Activated naive CD4-positive, alpha-beta T cell treated with anti-CD3 and anti-CD28 coated beads for 36 hours (primary cell): Measurements from ENCODE around the gene SMPD2. TPM values are rescaled to one million over a fixed set of nuclear protein-coding genes. Genes with fewer than 3 reads are reported as not detected.

ENCODE experiments used
- CTCF ChIA-PET: fragments of 350-600 bp; sonication (Branson Sonifier 250); formaldehyde crosslinking; loops from one replicate; lab custom pipeline; 2021; ENCODE audit warnings: antibody characterized with exemption; lab: Charles Lee
- DNase-seq: peaks from one replicate; pipeline ENCODE4 v3.0.0-alpha.2; 2020
- H3K27ac Mint-ChIP-seq: one replicate; pipeline ENCODE4 v1.8.0; 2021; ENCODE audit warnings: mild to moderate bottlenecking, mixed read lengths
- H3K27me3 Mint-ChIP-seq: one replicate; pipeline ENCODE4 v1.8.0; 2021; ENCODE audit warnings: low read depth, mixed read lengths
- H3K36me3 Mint-ChIP-seq: one replicate; pipeline ENCODE4 v1.8.0; 2021; ENCODE audit warnings: low read depth, mixed read lengths
- H3K4me1 Mint-ChIP-seq: one replicate; pipeline ENCODE4 v1.8.0; 2021; ENCODE audit warnings: low read depth, mixed read lengths
- H3K4me3 Mint-ChIP-seq: one replicate; pipeline ENCODE4 v1.8.0; 2021; ENCODE audit warnings: mild to moderate bottlenecking, moderate library complexity, mixed read lengths
- H3K9me3 Mint-ChIP-seq: one replicate; pipeline ENCODE4 v1.8.0; 2021; ENCODE audit warnings: mixed read lengths
- intact Hi-C: fragments of 100-400 bp; cut with micrococcal nuclease; formaldehyde crosslinking; loops from one replicate; pipeline ENCODE4 v1.15.1; 2023
- total RNA-seq, 2 experiments: library from RNA; stranded (reverse); gene quantifications; one replicate each; pipeline ENCODE4 v1.2.3, GENCODE V29; 2021

The SMPD2 gene
- total RNA-seq, 2 experiments from 2014 or later: 9.4 to 9.7 TPM

DNA sequence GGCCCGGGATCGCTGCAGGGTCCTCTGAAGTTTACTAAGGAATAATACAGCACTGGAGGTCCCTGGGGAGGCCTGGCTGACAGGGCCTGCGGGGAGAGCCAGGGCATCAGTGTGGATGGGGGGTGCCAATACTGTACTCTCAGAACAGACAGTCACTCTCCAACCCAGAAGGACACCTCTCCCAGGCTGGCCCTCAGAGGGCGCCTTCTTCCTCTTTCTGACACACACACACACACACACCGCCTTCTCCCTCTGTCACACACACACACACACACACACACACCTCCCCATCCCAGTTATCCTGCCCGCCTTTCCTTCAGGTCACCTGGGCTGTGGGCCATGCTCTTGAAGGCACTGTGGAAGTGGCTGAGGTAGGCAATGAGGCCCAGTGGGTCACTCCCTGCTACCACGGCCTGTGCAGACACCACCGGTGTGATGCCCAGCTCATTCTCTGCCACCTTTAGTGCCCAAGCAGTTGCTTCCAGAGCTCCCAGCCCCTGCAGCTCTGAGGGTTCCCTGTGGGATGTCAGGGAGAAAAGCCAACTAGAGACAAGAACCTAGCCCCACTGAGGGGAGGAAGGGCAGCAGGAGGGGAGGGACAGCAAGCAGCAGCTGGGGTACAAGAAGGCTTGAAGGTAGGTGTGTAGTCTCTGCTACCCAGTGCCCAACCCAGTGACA, 7.5 kb downstream of the SMPD2 start:
- no peaks in the 10 kb centered on the region for H3K27me3 Mint-ChIP-seq
- peak overlapping the region; percentile 4 for H3K27ac Mint-ChIP-seq
- H3K9me3 Mint-ChIP-seq: no peaks in the 10 kb centered on the region
- H3K36me3 Mint-ChIP-seq: peaks cover 5% of the 10 kb centered on the region
- CTCF ChIA-PET: interaction anchor here (2.0 kb wide), 1 partner anchor 15 kb away, joined by 4 read pairs; no protein-coding TSS in a partner anchor
- peak; percentile 22 for DNase-seq
- no peak overlapping the region for H3K4me3 Mint-ChIP-seq
- intact Hi-C loops: no loop called here
- peaks cover 25% of the 10 kb centered on the region for H3K4me1 Mint-ChIP-seq

DNA sequence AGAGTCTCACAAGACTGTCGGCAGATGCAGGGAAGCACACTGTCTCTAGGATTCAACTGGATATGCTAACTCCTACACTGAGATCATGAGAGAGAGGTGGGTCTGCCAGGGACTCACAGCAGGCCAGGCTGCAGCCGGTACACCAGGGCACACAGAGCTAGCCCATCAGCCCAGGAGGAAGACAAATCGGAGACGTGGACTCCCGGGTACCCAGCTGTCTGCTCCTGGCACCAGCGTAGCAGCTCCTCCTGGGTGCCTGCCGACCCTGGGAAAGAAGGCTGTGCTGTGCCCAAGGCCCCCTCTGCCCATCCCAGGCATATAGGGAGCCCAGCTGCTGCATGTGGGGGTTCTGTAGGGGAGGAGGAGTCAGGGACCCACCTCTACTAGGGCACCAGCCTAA, 8.1 kb downstream of the SMPD2 start:
- Mint-ChIP-seq H3K36me3 (peaks cover 5% of the 10 kb centered on the region), H3K27me3 (no peaks in the 10 kb centered on the region), H3K4me3 (no peak overlapping the region), H3K9me3 (no peaks in the 10 kb centered on the region), H3K27ac (no peak overlapping the region), H3K4me1 (peaks cover 20% of the 10 kb centered on the region)
- CTCF ChIA-PET: interaction anchor here (2.0 kb wide), 1 partner anchor 15 kb away, joined by 4 read pairs; no protein-coding TSS in a partner anchor
- intact Hi-C loops: no loop called here
- DNase-seq: no peak

DNA sequence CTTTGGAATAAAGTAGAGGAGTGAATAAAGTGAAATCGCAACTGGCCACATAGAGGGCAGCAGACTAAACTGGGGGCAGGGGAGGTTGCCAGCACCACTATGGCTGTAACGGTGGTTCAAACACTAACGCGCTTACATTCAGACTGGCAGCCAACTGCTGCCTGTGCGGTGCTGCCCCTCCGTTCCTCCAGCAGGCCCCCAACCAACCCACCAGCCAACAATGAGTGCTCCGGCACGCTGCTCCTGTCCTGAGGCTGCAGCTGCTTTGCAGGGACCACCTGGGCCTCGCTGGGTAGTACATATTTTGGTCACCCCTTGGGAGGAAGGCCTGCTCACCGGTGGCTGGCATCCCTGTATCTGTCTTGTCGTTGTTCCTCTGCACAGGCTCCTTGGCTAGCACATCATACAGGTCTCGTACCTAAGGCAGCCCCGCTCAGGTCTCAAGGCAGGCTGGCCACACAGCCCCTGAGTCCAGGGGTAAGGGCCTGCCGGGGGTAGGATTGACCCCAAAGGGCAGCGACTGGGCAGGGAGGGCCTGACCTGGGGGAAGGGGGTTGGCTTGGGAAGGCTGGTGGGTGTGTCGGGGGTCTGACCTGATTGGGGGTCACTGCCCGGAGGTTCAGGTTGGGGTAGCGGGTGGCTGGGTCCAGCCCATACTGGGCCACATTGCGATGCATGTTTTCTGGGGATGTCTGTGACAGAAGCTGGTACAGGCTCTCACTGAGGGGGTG, 8.7 kb downstream of the SMPD2 start:
- no peak overlapping the region for H3K4me3 Mint-ChIP-seq
- peaks cover 5% of the 10 kb centered on the region for H3K36me3 Mint-ChIP-seq
- H3K9me3 Mint-ChIP-seq: no peaks in the 10 kb centered on the region
- peaks cover 25% of the 10 kb centered on the region for H3K4me1 Mint-ChIP-seq
- DNase-seq: no peak
- intact Hi-C loops: no loop called here
- CTCF ChIA-PET: no interaction called here
- H3K27ac Mint-ChIP-seq: no peak overlapping the region
- no peaks in the 10 kb centered on the region for H3K27me3 Mint-ChIP-seq

DNA sequence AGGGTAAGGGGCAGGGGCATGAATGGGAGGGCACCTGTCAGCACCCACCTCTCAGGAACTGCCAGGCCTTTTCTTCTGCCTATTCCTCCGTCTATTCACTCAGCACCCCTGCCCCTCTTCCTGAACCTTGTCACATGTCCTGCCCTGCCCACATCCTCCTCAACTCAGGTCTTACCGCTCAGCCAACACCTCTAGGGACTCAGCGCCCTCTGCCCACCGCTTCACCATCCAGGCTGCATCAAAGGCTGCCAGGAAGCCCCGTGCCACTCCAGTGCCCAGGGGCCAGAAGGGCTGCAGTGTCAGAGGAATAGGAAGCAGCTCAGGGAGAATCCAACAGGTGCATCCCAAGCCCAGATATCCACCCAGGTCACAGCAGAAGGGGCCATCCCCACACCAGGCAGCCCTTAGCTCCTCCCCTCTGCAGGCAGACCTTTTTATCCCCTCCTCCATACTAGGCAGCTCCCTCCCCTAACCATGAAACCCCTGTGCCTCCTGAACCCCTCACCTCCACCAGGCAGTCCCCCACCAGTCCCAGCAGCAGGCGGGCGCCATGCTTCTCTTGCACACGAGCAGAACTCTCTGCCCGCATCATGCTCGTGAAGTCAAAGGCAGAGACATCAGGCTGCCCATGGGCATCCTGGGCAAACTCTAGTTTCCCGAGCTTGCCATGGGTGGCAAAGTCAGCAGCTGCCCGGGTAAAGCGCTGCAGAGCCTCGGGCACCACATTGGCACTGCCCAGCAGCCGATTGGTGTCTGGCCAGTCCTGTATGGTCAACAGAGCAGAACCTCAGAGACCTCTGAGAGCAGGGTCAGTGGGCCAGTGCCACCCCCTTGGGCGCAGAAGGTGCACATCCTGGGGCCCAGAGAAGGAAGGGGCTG, 9.5 kb downstream of the SMPD2 start:
- Mint-ChIP-seq H3K9me3 (no peaks in the 10 kb centered on the region), H3K4me1 (peaks cover 31% of the 10 kb centered on the region), H3K36me3 (peaks cover 5% of the 10 kb centered on the region), H3K4me3 (no peak overlapping the region), H3K27me3 (no peaks in the 10 kb centered on the region), H3K27ac (no peak overlapping the region)
- intact Hi-C loops: loop anchor here (10.0 kb wide), 1 partner anchor 735 kb away; the partner anchor contains the start of gene CDC40
- DNase-seq: peak; percentile 59
- CTCF ChIA-PET: no interaction called here

DNA sequence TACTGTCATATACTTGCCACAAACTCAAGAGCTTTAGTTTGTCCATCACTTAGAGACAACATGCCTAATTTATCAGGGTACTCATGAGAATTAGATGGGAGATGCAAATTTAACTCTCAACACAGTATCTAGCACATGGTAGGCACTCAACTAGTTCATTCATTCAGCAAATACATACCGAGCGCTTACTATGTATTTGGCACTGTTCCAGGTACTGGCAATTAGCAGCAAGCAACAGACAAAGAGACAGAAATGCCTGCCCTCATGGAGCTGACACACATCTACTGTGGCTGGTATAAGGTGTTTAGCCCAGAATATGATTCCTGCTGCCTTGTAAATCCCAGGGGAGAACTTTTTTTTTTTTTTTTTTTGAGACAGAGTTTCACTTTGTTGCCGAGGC, 10.3 kb downstream of the SMPD2 start:
- no peak overlapping the region for H3K4me3 Mint-ChIP-seq
- DNase-seq: no peak
- peaks cover 33% of the 10 kb centered on the region for H3K4me1 Mint-ChIP-seq
- H3K27ac Mint-ChIP-seq: no peak overlapping the region
- intact Hi-C loops: loop anchor here (10.0 kb wide), 1 partner anchor 734 kb away; the partner anchor contains the start of gene CDC40
- H3K36me3 Mint-ChIP-seq: peaks cover 5% of the 10 kb centered on the region
- CTCF ChIA-PET: interaction anchor here (1.1 kb wide), 1 partner anchor 68 kb away, joined by 3 read pairs; no protein-coding TSS in a partner anchor
- H3K9me3 Mint-ChIP-seq: no peaks in the 10 kb centered on the region
- H3K27me3 Mint-ChIP-seq: no peaks in the 10 kb centered on the region

DNA sequence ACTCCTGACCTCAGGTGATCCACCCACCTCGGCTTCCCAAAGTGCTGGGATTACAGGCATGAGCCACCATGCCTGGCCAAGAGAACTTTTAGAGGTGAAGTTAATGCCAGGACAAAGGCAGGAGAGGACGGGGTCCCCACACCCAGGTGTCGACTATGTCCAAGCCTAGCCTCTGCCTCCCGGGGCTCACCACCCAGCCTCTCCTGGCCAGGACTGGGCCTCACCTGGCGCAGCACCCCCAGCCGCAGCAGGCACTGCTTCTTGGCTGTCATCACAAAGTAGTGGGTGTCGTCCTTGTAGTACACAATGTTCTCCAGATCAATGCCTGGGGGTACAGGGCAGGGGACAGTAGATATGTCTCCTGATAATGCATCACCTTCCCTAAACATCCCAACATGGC, 10.9 kb downstream of the SMPD2 start:
- H3K4me3 Mint-ChIP-seq: no peak overlapping the region
- H3K36me3 Mint-ChIP-seq: peaks cover 5% of the 10 kb centered on the region
- no peak for DNase-seq
- CTCF ChIA-PET: interaction anchor here (1.1 kb wide), 1 partner anchor 68 kb away, joined by 3 read pairs; no protein-coding TSS in a partner anchor
- no peaks in the 10 kb centered on the region for H3K27me3 Mint-ChIP-seq
- no peaks in the 10 kb centered on the region for H3K9me3 Mint-ChIP-seq
- peaks cover 35% of the 10 kb centered on the region for H3K4me1 Mint-ChIP-seq
- intact Hi-C loops: loop anchor here (10.0 kb wide), 1 partner anchor 733 kb away; the partner anchor contains the start of gene CDC40
- H3K27ac Mint-ChIP-seq: no peak overlapping the region

DNA sequence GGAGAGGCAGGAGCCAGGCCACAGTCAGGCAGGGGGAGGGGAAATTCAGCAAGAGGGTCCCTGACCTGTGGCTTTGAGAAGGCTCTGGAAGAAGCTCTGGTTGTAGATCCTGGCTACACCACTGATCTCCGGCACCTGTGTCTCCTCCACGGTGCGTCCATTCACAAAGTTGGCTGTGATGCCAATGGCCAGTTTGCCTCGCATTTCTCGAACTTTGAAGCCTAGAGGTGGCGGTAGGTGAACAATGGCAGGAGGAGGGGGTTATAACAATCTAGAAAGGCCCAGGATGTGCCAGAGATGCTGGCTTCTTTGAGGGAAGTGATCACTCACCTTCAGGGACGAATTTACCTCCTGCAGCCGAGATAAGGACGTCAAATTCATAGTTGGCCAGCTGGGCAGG, 11.7 kb downstream of the SMPD2 start:
- Mint-ChIP-seq H3K9me3 (no peaks in the 10 kb centered on the region), H3K27me3 (no peaks in the 10 kb centered on the region), H3K4me1 (peaks cover 42% of the 10 kb centered on the region), H3K36me3 (peaks cover 7% of the 10 kb centered on the region), H3K4me3 (no peak overlapping the region), H3K27ac (no peak overlapping the region)
- CTCF ChIA-PET: interaction anchor here (1.0 kb wide), 1 partner anchor 30 kb away, joined by 3 read pairs; the partner anchor contains the start of gene ZBTB24
- intact Hi-C loops: loop anchor here (10.0 kb wide), 1 partner anchor 733 kb away; the partner anchor contains the start of gene CDC40
- DNase-seq: no peak

DNA sequence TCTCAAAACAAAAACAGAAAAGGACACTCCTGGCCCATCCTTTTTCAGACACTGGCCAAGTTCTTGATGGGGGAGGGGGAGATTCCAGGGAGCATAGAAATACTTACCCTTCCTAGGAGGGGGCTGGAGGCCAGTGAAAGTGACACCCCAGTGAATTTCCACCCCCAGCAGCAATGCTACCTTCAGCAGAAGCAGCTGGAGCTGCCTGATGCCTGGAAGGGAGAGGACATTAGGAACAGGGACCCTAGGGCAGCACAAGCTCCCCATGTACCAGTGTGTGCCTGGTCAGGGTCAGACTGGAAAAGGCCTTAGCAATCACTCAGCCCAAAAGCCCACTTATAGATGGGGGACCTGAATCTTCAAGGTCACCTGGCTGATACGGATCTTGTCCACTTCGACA, 12.6 kb downstream of the SMPD2 start:
- CTCF ChIA-PET: interaction anchor here (1.3 to 2.0 kb wide), 2 partner anchors 11 to 29 kb away, joined by 3 to 12 read pairs; partner anchors contain the start of gene ZBTB24
- Mint-ChIP-seq H3K4me3 (no peak overlapping the region), H3K4me1 (peaks cover 52% of the 10 kb centered on the region), H3K27me3 (no peaks in the 10 kb centered on the region), H3K36me3 (peaks cover 8% of the 10 kb centered on the region), H3K9me3 (no peaks in the 10 kb centered on the region), H3K27ac (no peak overlapping the region)
- no peak for DNase-seq
- intact Hi-C loops: loop anchor here (10.0 kb wide), 1 partner anchor 732 kb away; the partner anchor contains the start of gene CDC40

DNA sequence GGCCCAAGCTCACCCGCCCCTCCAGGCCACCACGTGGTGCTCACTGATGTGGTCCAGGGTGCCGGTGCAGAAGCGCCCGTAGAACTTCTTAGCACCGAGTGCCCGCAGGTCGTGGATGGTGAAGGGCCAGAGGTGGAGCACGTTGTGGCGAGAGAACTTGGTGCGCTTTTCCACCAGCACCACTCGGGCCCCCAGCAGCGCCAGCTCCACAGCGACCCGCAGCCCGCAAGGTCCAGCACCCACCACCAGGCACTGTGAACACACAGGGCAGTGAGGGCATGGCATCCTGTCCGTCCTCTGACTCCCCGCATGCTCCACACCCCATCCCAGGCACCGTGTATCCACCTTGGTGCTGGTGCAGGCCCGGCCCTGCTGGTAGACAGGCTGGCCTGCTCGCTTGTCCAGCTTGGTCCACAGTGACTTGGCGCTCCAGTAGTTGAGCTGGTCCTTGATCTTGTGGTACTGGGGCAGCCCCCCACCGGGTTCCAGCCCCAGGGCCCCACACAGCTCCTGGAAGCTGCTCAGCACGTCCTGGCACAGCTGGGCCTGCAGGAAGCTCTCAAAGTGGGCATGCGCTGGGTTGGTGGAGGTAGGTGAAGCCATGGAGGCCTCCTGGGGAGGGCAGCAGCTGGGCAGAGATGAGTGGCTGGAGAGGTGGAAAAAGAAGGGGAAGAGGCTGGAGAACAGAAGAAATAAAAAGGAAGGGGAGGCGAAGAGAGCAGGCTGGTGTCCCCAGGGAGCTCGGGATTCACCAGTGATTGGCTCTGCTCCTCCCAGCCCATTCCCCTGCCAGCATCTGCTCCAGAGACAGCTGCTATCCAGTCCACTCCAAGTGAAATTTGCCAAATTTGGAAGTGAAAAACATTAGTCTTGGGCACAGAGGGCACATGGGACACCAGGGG, 13.3 kb downstream of the SMPD2 start:
- H3K27me3 Mint-ChIP-seq: no peaks in the 10 kb centered on the region
- H3K9me3 Mint-ChIP-seq: no peaks in the 10 kb centered on the region
- intact Hi-C loops: loop anchor here (2.0 to 10.0 kb wide), 3 partner anchors 237 to 731 kb away; partner anchors contain the start of genes AK9, CDC40, CEP57L1 and FIG4
- CTCF ChIA-PET: interaction anchor here (1.0 to 2.0 kb wide), 4 partner anchors 11 to 266 kb away, joined by 3 to 12 read pairs (median 3); partner anchors contain the start of gene ZBTB24
- peak overlapping the region; percentile 50 for H3K27ac Mint-ChIP-seq
- H3K4me1 Mint-ChIP-seq: peaks cover 56% of the 10 kb centered on the region
- DNase-seq: no peak
- H3K36me3 Mint-ChIP-seq: peaks cover 10% of the 10 kb centered on the region
- H3K4me3 Mint-ChIP-seq: peak overlapping the region; percentile 91

DNA sequence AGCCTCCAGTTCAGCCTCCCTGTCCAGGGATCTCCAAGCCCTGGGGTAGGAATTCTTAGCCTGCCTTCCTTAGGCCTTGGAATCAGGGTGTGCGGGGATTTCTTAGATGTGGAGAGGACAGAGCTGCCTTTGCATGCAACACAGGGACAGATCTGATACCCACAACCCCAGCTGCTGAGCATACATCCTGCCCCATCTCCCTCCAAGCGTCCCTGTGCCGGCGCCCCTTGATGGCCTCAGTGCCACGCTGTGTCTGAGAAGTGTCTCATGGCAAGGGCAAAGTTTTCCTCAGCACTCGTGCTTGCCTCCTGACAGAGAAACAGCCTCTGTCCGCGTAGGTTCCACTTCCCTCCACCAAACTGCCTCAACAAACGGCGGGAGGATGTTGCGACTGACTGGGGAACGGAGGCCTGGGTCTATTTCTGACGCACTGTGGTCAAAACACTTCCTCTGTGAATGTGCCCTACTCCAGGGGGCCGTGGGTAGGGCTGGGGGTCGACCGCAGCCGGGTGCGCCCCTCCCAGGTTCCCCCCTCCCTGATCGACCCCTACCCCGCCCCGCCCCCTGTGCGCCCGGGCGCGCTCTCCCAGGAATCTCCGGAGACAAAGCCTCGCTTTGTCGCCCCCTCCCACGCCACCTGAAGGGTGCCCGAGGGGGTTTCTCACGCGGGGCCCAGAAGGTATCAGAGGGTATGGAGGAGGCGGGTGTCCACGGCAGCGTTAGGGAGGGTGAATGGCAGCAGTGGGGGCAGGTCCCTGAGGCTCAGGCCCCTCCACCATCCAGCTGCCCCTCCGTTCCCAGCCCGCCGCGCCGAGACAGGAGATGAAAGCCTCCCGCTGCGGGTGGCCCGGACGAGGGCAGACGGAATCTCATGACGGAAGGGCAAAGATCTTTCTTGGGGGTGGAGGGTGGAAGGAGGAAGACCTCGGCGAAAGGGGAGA, 14.2 kb downstream of the SMPD2 start:
- intact Hi-C loops: loop anchor here (1.0 to 10.0 kb wide), 5 partner anchors 13 to 730 kb away; partner anchors contain the start of genes AK9, CDC40, CEP57L1 and FIG4
- peaks cover 59% of the 10 kb centered on the region for H3K4me1 Mint-ChIP-seq
- CTCF ChIA-PET: interaction anchor here (1.0 to 2.1 kb wide), 7 partner anchors 10 to 267 kb away, joined by 3 to 12 read pairs (median 6); partner anchors contain the start of genes PPIL6, SMPD2 and ZBTB24
- H3K4me3 Mint-ChIP-seq: peak overlapping the region; percentile 91
- DNase-seq: peak; percentile 82
- no peaks in the 10 kb centered on the region for H3K27me3 Mint-ChIP-seq
- no peaks in the 10 kb centered on the region for H3K9me3 Mint-ChIP-seq
- H3K27ac Mint-ChIP-seq: peak overlapping the region; percentile 82
- peaks cover 10% of the 10 kb centered on the region for H3K36me3 Mint-ChIP-seq
